Activated CD8-positive, alpha-beta T cell treated with anti-CD3 and anti-CD28 coated beads for 36 hours (primary cell): ENCODE data around the gene CDSN. TPM values are rescaled to one million over a fixed set of nuclear protein-coding genes. Genes with fewer than 3 reads are reported as not detected.
"Not testable (repeated sequence)": the region's sequence is repeated elsewhere in the genome, so short reads cannot be mapped to it uniquely, and the experiment has no call there.

Experiments used
- ATAC-seq: fragments of 200-7000 bp; cut with Tn5 transposase; one replicate; pipeline ENCODE4 v1.10.0; 2021; ENCODE audit warnings: mild to moderate bottlenecking, moderate library complexity
- CTCF ChIA-PET: fragments of 350-600 bp; sonication (Branson Sonifier 250); formaldehyde crosslinking; loops from one replicate; lab custom pipeline; 2021; ENCODE audit warnings: antibody characterized with exemption; lab: Charles Lee
- POLR2A ChIA-PET: fragments of 350-600 bp; sonication (Branson Sonifier 250); formaldehyde crosslinking; loops from one replicate; lab custom pipeline; 2021; ENCODE audit warnings: antibody characterized with exemption; lab: Charles Lee
- DNase-seq: peaks from one replicate; pipeline ENCODE4 v3.0.0-alpha.2; 2020
- H3K27ac Mint-ChIP-seq: one replicate; pipeline ENCODE4 v1.8.0; 2021; ENCODE audit warnings: mild to moderate bottlenecking, mixed read lengths
- H3K27me3 Mint-ChIP-seq: one replicate; pipeline ENCODE4 v1.8.0; 2021; ENCODE audit warnings: mixed read lengths
- H3K36me3 Mint-ChIP-seq: one replicate; pipeline ENCODE4 v1.8.0; 2021; ENCODE audit warnings: low read depth, mixed read lengths
- H3K4me1 Mint-ChIP-seq: one replicate; pipeline ENCODE4 v1.8.0; 2021; ENCODE audit warnings: low read depth, mixed read lengths
- H3K4me3 Mint-ChIP-seq: one replicate; pipeline ENCODE4 v1.8.0; 2021; ENCODE audit warnings: mild to moderate bottlenecking, moderate library complexity, mixed read lengths
- H3K9me3 Mint-ChIP-seq: one replicate; pipeline ENCODE4 v1.8.0; 2021; ENCODE audit warnings: mixed read lengths
- intact Hi-C: fragments of 100-400 bp; cut with micrococcal nuclease; formaldehyde crosslinking; loops from one replicate; pipeline ENCODE4 v1.10.0; 2022
- total RNA-seq, 2 experiments: library from RNA; stranded (reverse); gene quantifications; one replicate each; pipeline ENCODE4 v1.2.3, GENCODE V29; 2021
- TF ChIP-seq, protein P1 (sequence below): fragments of 200-600 bp; IDR thresholded peaks from one replicate; pipeline ENCODE4 v1.8.0; 2022; ENCODE audit warnings: antibody characterized with exemption, mild to moderate bottlenecking

CDSN gene
- total RNA-seq, 2 experiments from 2014 or later, result not detected

DNA sequence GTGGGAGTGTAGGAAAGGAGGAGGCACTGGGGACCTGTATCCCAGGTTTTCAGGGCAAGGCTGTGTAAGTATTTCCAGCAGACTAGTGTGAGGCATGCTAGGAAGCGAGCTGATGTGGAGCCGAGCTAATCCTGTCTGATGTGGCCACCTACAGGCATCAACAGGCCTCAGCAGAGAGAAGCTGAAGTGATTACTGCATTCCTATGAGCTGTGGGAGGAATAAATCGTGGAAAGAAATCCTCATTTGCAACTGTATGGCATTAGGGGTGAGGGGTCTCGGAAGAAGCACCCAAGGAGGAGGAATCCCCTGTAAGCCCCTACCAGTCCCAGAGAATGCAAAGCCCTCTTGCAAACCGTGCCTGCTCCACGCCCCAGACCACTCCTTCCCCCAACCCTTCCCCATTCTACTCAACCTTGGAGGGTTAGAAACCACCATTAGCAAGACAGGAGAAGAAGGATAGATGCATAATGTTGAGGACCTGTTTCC lies 49.5 kb downstream of the CDSN start:
- no peaks in the 10 kb centered on the region for H3K27me3 Mint-ChIP-seq
- DNase-seq, result no peak
- intact Hi-C loops, result no loop called here
- no peaks in the 10 kb centered on the region for H3K36me3 Mint-ChIP-seq
- no peaks in the 10 kb centered on the region for H3K9me3 Mint-ChIP-seq
- CTCF ChIA-PET, result interaction anchor here (1.0 to 3.9 kb wide), 9 partner anchors 8 to 167 kb away, joined by 3 to 46 read pairs (median 5); partner anchors contain the start of genes GTF2H4 and VARS2
- TF ChIP-seq, protein P1, sequence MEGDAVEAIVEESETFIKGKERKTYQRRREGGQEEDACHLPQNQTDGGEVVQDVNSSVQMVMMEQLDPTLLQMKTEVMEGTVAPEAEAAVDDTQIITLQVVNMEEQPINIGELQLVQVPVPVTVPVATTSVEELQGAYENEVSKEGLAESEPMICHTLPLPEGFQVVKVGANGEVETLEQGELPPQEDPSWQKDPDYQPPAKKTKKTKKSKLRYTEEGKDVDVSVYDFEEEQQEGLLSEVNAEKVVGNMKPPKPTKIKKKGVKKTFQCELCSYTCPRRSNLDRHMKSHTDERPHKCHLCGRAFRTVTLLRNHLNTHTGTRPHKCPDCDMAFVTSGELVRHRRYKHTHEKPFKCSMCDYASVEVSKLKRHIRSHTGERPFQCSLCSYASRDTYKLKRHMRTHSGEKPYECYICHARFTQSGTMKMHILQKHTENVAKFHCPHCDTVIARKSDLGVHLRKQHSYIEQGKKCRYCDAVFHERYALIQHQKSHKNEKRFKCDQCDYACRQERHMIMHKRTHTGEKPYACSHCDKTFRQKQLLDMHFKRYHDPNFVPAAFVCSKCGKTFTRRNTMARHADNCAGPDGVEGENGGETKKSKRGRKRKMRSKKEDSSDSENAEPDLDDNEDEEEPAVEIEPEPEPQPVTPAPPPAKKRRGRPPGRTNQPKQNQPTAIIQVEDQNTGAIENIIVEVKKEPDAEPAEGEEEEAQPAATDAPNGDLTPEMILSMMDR, result no peak
- no peak overlapping the region for H3K27ac Mint-ChIP-seq
- peaks cover 1% of the 10 kb centered on the region for H3K4me1 Mint-ChIP-seq
- no peak for ATAC-seq
- H3K4me3 Mint-ChIP-seq, result no peak overlapping the region
- POLR2A ChIA-PET, result no interaction called here

- ChIA-PET CTCF (interaction anchor here (0.7 to 3.5 kb wide), 21 partner anchors 9 to 166 kb away, joined by 3 to 46 read pairs (median 4); partner anchors contain the start of genes GTF2H4 and VARS2), POLR2A (no interaction called here)
- no peak overlapping the region for H3K27ac Mint-ChIP-seq
These were observed 51.4 kb downstream of the CDSN start for GRCh38 chr6:31068669-31069340.

GRCh38 chr6:31067891-31068668 lies 52.2 kb downstream of the CDSN start:
- POLR2A ChIA-PET, H3K4me3 Mint-ChIP-seq, H3K4me1 Mint-ChIP-seq, H3K36me3 Mint-ChIP-seq, ATAC-seq, H3K27me3 Mint-ChIP-seq, intact Hi-C loops, H3K27ac Mint-ChIP-seq, H3K9me3 Mint-ChIP-seq, DNase-seq: not testable (repeated sequence)
- CTCF ChIA-PET, result interaction anchor here (0.7 to 3.5 kb wide), 15 partner anchors 11 to 166 kb away, joined by 3 to 46 read pairs (median 5); partner anchors contain the start of genes GTF2H4 and VARS2

More at GRCh38 chr6:31068669-31069340, 51.4 kb downstream of the CDSN start:
- ATAC-seq, result peak; percentile 96
- intact Hi-C loops, result no loop called here
- Mint-ChIP-seq H3K4me3 (no peak overlapping the region), H3K4me1 (peaks cover 1% of the 10 kb centered on the region), H3K27me3 (no peaks in the 10 kb centered on the region), H3K9me3 (no peaks in the 10 kb centered on the region), H3K36me3 (no peaks in the 10 kb centered on the region)
- TF ChIP-seq, protein P1, result peak; percentile 89
- peak; percentile 75 for DNase-seq

DNA sequence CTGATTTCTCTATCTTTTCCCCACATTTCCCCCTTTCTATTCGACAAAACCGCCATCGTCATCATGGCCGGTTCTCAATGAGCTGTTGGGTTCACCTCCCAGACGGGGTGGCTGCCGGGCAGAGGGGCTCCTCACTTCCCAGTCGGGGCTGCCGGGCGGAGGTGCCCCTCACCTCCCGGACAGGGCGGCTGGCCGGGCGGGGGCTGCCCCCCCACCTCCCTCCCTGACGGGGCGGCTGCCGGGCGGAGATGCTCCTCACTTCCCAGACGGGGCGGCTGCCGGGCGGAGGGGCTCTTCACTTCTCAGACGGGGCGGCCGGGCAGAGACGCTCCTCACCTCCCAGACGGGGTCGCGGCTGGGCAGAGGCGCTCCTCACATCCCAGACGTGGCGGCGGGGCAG lies 53.2 kb downstream of the CDSN start:
- H3K27me3 Mint-ChIP-seq, CTCF ChIA-PET, H3K4me1 Mint-ChIP-seq, DNase-seq, H3K4me3 Mint-ChIP-seq, H3K9me3 Mint-ChIP-seq, H3K36me3 Mint-ChIP-seq, H3K27ac Mint-ChIP-seq, intact Hi-C loops, ATAC-seq, POLR2A ChIA-PET: not testable (repeated sequence)

- Mint-ChIP-seq H3K4me3 (no peak overlapping the region), H3K36me3 (no peaks in the 10 kb centered on the region), H3K9me3 (no peaks in the 10 kb centered on the region), H3K27ac (no peak overlapping the region), H3K27me3 (peaks cover 1% of the 10 kb centered on the region), H3K4me1 (peaks cover 1% of the 10 kb centered on the region)
- ChIA-PET POLR2A (no interaction called here), CTCF (interaction anchor here (1.4 kb wide), 1 partner anchor 97 kb away, joined by 3 read pairs; no protein-coding TSS in a partner anchor)
- TF ChIP-seq, protein P1, result no peak
- no peak for DNase-seq
- ATAC-seq, result no peak
- intact Hi-C loops, result no loop called here
These were observed 54.7 kb downstream of the CDSN start for GRCh38 chr6:31065556-31065955.

Other genes starting within 250 kb of the CDSN start
- gene DDR1, start 235.9 kb downstream of the CDSN start, total RNA-seq, result 10 to 100 TPM; 14.4 to 14.5 TPM
- gene GTF2H4, start 212.2 kb downstream of the CDSN start, total RNA-seq, result 10 to 100 TPM; 37.1 to 41.9 TPM
- 10 to 100 TPM; 83.0 to 84.0 TPM for gene VARS2, start 206.2 kb downstream of the CDSN start, total RNA-seq
- not detected for gene SFTA2, start 188.3 kb downstream of the CDSN start, total RNA-seq
- gene MUCL3, start 179.5 kb downstream of the CDSN start, total RNA-seq, result not detected
- gene MUC21, start 136.7 kb downstream of the CDSN start, total RNA-seq, result not detected
- gene MUC22, start 110.0 kb downstream of the CDSN start, total RNA-seq, result not detected
- not detected for gene C6orf15, start 7.9 kb downstream of the CDSN start, total RNA-seq
- gene PSORS1C1, start 5.6 kb downstream of the CDSN start, total RNA-seq, result not detected
- not detected for gene PSORS1C2, start 18.6 kb upstream of the CDSN start, total RNA-seq
- gene CCHCR1, start 37.4 kb upstream of the CDSN start, total RNA-seq, result 10 to 100 TPM; 39.2 to 39.8 TPM
- gene TCF19, start 38.1 kb upstream of the CDSN start, total RNA-seq, result 10 to 100 TPM; 91.9 to 92.9 TPM
- not detected for gene POU5F1, start 50.2 kb upstream of the CDSN start, total RNA-seq
- 100 to 1,000 TPM; 833 to 860 TPM for gene HLA-C, start 151.6 kb upstream of the CDSN start, total RNA-seq
- gene HLA-B, start 236.7 kb upstream of the CDSN start, total RNA-seq, result 1,000 to 10,000 TPM; 2,892 to 2,968 TPM